GM18511 (cell line): ENCODE results near the gene RARB.
A peak's percentile ranks its signal among the peaks of the same experiment; 100 is the strongest.

Experiments used
- ATAC-seq: cut with Tn5 transposase; IDR thresholded peaks from one replicate; pipeline ENCODE4 v1.9.1; 2021; ENCODE audit warnings: mild to moderate bottlenecking, moderate library complexity; ENCODE audit not compliant: unreplicated experiment

Gene RARB

DNA sequence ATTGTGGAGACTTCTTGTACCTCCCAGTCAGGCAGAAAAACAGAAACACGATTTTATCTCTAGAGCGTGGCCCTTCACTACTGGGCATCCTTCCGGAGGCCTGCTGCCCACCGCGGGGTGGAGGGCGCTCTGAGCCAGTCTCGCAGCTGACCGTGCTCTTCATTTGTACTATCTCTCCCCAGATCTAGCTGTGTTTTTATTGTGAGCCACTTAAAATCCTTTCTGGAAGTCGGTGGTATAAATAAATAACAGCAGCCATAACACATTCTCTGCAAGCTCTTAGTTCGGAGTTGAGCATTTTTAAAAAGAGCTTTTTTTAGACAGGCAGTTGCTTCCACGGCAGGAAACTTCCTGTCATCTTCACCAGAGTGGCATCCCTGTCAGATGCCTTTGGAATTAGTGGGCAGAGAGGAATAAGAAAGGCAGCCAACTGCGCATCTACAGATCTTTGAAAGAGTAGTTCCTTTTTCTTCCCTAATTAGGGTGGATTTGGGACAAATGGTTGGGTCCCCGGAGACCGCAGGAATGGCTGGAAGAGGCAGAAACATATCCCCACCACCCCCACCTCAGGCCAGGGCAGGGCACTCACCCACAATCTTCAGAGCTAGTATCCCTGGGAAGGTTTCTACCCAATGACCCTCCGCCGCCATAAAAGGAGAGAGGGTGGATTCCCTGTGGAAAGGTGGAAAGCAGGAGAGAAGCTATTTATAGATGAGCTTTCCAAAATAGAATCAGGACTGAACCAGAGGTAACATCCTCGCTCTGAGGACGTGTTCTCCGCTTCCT, 145.5 kb downstream of the RARB start:
- no peak for ATAC-seq

DNA sequence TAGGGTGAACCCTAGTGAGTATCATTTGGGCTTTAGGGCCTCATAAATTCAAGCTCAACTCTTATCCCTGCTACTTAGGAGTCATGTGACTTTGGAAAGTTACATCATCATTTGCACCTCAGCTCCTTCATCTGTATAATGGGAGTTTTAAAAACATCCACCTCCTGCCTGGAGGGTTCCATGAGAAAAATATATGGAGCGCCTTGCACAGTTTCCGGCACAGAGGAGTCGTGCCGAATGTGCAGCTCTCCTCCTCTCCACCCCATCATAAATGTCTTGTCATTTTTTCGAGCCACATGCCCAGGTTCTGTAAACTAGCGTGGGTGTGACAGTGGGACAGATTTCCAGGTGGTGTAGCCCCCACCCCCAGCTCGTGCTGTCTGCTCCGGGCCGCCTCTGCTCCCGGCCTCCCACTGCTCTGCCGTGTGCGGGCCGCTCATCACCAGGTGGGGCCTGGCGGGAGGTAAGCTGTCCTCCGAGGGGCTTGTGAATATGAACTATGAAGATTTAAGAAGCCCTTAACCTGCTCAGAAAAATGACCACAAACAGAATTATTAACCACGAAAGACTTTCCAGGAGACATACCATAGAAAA, 146.2 kb downstream of the RARB start:
- no peak for ATAC-seq

GRCh38 chr3:25575001-25575400, 146.9 kb downstream of the RARB start:
- no peak for ATAC-seq

- ATAC-seq = no peak
These were observed 148.1 kb downstream of the RARB start for GRCh38 chr3:25576146-25576545.

GRCh38 chr3:25576831-25577454, 148.9 kb downstream of the RARB start:
- no peak for ATAC-seq

DNA sequence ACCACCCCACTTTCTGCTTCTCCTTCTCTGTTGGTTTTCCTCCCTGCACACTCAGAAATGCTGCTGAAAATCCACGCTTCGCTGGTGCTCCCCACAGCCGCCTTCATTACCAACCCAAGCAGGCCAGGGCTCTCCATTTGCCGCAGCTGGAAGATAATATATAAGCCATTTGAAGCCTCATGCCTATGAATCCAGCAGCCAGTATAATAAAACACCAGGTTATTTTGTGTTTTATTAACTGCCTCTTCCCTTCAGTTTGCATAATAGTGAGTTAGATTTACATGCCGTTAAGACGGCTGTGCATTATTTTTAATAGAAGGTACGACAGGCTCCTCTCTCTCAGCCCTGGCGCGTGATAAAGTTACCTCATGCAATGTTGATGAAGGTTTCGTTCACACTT, 150.0 kb downstream of the RARB start:
- ATAC-seq = no peak

- no peak for ATAC-seq
These were observed 152.5 kb downstream of the RARB start for GRCh38 chr3:25580534-25580933.

DNA sequence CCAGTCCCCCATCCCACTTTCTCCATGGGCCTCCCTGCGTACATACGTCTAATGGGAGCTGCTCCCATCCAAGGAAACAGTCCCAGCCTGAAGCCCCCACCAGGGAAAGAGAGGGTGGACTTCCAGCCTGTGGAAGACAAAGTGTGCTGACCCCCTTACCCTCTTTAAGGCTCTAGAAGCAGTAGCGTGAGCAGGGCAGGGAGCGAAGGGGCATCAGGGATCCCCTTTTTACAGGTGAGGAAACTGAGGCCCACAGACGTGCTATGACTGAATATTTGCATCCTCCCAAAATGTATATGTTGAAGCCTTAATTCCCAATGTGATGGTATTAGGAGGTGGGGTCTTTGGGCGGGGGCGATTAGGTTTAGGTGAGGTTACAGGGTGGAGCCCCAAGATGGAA, 153.3 kb downstream of the RARB start:
- ATAC-seq = no peak

DNA sequence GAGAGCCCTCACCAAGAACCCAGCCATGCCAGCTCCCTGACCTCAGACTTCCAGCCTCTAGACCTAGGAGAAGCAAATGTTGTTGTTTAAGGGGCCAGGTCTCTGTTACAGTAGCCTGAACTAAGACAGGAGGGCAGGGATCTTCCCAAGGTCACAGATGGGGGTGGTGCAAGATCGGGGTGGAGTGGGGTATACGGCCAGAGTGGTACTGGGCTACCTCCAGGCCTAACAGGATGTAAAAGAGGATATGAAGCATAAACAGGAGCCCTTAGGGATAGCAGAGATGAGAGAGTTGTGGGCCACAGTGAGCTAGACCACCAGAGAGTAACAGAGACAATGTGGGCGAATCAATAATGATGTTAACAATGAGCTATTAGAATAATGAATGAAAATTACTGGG, 153.8 kb downstream of the RARB start:
- ATAC-seq = no peak

DNA sequence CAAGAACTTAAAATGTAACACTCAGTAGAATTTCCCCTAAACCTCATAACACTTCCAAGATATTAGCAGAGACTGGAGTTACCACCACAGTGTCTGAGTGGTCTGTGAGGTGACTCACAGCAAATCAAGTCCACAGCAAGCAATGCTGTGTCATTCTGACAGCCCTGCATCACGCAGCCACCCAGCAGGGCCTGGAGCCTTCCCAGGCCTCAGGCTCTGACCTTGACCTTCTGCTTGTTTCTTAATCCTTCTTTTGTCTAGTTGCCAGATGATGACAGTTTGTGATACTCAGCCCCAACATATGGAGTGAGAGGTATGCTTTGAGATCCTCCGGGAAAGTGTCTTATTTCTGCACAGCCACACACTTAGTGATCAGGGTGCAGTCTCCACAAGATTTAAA, 154.2 kb downstream of the RARB start:
- ATAC-seq = no peak

GRCh38 chr3:25583343-25583742, 155.3 kb downstream of the RARB start:
- ATAC-seq = no peak

- no peak for ATAC-seq
These were observed 156.1 kb downstream of the RARB start for GRCh38 chr3:25584011-25584789.

DNA sequence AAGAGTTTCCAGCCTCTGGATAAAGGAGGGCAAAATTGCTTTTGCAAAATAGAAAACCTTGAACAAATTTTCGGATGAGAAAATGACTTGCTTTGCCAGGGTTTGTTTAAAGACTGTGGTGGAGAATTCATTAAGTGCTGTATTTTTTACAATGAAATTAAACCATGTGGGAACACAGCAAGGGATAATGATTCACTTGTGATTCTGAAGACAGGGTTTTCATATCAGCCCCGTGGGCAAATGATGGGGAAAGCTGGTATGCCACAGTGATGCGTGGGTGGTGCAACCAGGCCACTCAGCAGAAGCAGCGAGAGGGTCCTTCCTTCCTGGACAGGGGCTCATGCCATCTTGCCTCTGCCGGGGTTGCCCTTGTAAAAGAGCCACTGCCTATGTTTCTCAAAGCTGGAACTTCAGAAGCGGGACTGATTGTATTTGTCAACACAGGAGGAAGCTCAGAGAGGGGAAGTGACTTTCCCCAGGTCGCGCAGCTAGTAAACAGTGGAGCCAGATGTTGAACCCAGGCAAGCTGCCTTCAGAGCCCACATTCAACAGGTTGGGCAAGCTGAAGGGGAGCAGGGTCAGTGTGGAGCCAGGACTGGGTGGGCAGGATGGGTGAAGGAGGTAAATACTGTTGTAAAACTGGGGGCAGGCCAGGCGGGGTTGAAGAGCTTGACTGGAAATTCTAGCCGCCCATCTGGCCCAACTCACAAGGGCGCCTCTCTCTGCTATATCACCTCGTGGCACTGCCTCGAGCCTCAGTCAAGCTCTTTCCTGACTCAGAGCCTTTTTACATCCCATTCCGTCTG, 157.5 kb downstream of the RARB start:
- ATAC-seq = no peak

GRCh38 chr3:25586167-25586505, 158.1 kb downstream of the RARB start:
- no peak for ATAC-seq

- no peak for ATAC-seq
These were observed 158.5 kb downstream of the RARB start for GRCh38 chr3:25586553-25586952.

DNA sequence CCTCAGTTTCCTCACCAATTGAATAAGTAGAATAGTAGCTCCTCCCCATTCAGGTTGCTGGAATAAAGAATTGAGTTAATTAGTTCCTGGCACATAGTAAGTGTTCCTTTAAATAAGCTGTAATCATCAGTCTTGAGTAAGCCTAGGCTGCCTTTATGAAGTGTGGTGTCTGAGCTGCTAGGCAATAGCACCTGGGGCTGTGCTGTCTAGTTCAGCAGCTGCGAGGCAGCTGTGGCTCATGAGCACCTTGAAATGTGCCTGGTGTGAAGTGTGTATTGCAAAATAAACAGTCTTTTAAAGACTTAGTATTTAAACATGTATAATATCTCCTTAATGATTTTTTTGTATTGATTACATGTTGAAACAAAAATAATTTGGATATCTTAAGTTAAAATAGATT, 159.0 kb downstream of the RARB start:
- no peak for ATAC-seq

GRCh38 chr3:25587526-25587925, 159.5 kb downstream of the RARB start:
- no peak for ATAC-seq

- ATAC-seq = no peak
These were observed 159.9 kb downstream of the RARB start for GRCh38 chr3:25587975-25588374.

GRCh38 chr3:25588441-25589103, 160.5 kb downstream of the RARB start:
- peak; percentile 50 for ATAC-seq

DNA sequence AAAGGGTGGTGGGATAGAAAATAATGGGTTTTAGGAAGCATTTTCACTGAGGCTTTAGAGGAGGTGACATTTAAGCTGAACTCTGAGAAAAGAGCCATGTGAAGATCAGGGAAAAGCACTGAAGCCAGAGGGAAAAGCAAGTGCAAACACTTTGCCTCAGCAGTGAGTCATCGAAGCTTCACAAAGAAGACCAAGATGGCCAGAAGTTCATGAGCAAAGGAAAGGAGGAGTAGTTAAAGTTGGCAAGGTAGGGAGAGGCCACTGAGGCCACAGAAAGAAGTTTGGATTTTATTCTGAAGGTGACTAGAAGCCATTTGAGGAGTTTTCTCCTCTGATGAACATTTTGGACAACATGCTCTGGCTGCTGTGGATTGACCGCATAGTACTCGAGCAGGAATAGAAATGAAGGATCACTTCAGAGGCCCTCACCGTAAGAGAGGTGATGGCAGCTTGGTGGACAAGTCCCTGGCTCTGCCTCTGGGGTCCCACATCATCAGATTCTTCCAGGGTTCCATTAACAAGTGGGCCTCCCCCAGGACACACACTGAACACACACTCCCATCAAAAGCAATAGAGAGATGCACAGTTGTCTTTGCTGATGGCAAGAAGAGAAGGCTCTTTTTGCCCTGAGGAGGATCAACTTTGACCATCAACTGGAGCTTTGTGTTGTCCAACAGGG, 161.2 kb downstream of the RARB start:
- no peak for ATAC-seq
